Right cardiac atrium (tissue), 5 donors: Measurements from ENCODE around the gene CINP. TPM values are rescaled to one million over a fixed set of nuclear protein-coding genes. Genes with fewer than 3 reads are reported as not detected.
"Not testable (repeated sequence)": the region's sequence is repeated elsewhere in the genome, so short reads cannot be mapped to it uniquely, and the experiment has no call there.

Experiments used
- ATAC-seq, 2 donors: fragments of 200-7000 bp; cut with Tn5 transposase; one replicate each; pipeline versions ENCODE4 v1.8.0 to v1.9.1; 2020; ENCODE audit warnings: moderate library complexity in 2 of 2, mild to moderate bottlenecking in 1 of 2
- DNase-seq, 3 donors: peaks; one replicate each; pipeline ENCODE4 v3.0.0-alpha.2; 2020
- H3K27ac ChIP-seq: one replicate; pipeline ENCODE4 v1.5.1; 2013; ENCODE audit warnings: mild to moderate bottlenecking, low read length, control low read depth, moderate library complexity
- H3K27me3 ChIP-seq: one replicate; pipeline ENCODE4 v1.6.1; 2013; ENCODE audit not compliant: control insufficient read depth, insufficient read depth
- H3K4me1 ChIP-seq: one replicate; pipeline ENCODE4 v1.6.1; 2013; ENCODE audit warnings: low read length; ENCODE audit not compliant: control insufficient read depth, insufficient read depth
- H3K4me3 ChIP-seq: one replicate; pipeline ENCODE4 v1.5.1; 2013; ENCODE audit warnings: low read length, control low read depth
- H3K9me3 ChIP-seq: one replicate; pipeline ENCODE4 v1.6.1; 2013; ENCODE audit warnings: low read length; ENCODE audit not compliant: control insufficient read depth
- WGBS: extraction: QIAGEN DNeasy Blood & Tissue Kit; methylation state at CpG from one replicate; pipeline ENCODE4 v1.1.7; 2013; 5-methylcytosine and 5-hydroxymethylcytosine counted together
- intact Hi-C, 4 donors: fragments of 100-400 bp; cut with DNase I; formaldehyde crosslinking; loops; one replicate each; pipeline versions ENCODE4 v1.11.0 to v1.14.0; 2022 to 2023
- polyA plus RNA-seq: library from polyadenylated mRNA; stranded (reverse); fragments of 200-250 nt; gene quantifications from one replicate; pipeline ENCODE4 v1.2.3, GENCODE V29; 2013
- total RNA-seq, 4 donors: library from RNA; stranded (reverse); fragmentation: NEBNext Ultra II Directional; extraction: Animal tissue kit (Norgen Biotek cat#: 25700); gene quantifications; one replicate each; pipeline ENCODE4 v1.2.1, GENCODE V29; 2021
- donor health status: healthy with polysubstance abuse.
- donor health status: DM: no; HTN: yes; CAD: no.
- donor health status: DM: no; HTN: no; CAD: no.
- donor health status: DM: no; HTN: yes; CAD: no; lungs with severe emphysema.
- donor health status: DM: yes; HTN: yes; CAD: no.

Gene CINP
- total and polyA plus RNA-seq, 5 donors = 31.8 to 38.2 (median 34.6) TPM

DNA sequence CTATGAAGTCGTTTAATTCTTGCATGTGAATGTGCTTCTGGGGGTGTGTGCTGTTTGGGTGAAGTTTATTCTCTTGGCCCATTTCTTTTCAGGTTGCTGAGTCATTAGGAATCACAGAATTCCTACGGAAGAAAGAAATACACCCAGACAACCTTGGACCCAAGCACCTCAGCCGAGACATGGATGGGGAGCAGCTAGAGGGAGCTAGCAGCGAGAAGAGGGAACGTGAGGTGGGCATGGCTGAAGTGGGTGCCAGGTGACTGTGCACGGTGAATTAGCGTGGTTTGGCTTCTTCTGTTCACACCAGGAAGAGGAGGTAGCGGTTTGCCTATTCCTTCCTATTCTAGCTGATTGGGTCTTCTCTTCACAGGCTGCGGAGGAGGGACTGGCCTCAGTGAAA, 24.0 kb downstream of the CINP start:
- Histone ChIP-seq H3K4me3 (no peak overlapping the region), H3K9me3 (no peaks in the 10 kb centered on the region), H3K27me3 (no peaks in the 10 kb centered on the region), H3K4me1 (no peaks in the 10 kb centered on the region), H3K27ac (no peak overlapping the region)
- DNase-seq = no peak
- no peak for ATAC-seq
- 91% methylated on average over 9 of the region's 9 CpGs for whole genome bisulfite sequencing
- intact Hi-C loops = no loop called here

DNA sequence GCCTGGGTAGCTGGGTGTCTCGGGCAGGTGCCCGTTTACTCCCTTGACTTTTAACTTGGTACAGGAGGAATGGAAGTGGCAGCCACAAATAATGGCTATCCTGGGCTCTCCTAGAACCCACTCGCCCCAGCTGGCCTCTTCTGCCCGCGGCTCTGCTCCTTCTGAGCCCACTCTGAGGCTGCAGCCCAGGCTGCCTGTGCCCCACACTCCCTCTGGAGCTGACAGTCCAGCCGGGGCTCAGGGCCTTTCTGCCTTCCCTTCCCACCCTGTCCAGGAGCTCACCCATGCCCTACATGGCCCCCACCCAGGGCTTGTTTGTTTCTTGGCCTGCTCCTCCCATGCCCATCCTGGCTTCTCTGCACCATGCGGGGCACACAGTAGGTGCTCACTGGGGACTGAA, 27.5 kb downstream of the CINP start:
- Histone ChIP-seq H3K27me3 (no peaks in the 10 kb centered on the region), H3K4me3 (no peak overlapping the region), H3K9me3 (no peaks in the 10 kb centered on the region), H3K4me1 (no peaks in the 10 kb centered on the region), H3K27ac (no peak overlapping the region)
- intact Hi-C loops = no loop called here
- WGBS = 94% methylated on average over 7 of the region's 7 CpGs
- ATAC-seq (peak in 1 of 2 donors; percentile 52), DNase-seq (peak in 1 of 3 donors; percentile 22)

DNA sequence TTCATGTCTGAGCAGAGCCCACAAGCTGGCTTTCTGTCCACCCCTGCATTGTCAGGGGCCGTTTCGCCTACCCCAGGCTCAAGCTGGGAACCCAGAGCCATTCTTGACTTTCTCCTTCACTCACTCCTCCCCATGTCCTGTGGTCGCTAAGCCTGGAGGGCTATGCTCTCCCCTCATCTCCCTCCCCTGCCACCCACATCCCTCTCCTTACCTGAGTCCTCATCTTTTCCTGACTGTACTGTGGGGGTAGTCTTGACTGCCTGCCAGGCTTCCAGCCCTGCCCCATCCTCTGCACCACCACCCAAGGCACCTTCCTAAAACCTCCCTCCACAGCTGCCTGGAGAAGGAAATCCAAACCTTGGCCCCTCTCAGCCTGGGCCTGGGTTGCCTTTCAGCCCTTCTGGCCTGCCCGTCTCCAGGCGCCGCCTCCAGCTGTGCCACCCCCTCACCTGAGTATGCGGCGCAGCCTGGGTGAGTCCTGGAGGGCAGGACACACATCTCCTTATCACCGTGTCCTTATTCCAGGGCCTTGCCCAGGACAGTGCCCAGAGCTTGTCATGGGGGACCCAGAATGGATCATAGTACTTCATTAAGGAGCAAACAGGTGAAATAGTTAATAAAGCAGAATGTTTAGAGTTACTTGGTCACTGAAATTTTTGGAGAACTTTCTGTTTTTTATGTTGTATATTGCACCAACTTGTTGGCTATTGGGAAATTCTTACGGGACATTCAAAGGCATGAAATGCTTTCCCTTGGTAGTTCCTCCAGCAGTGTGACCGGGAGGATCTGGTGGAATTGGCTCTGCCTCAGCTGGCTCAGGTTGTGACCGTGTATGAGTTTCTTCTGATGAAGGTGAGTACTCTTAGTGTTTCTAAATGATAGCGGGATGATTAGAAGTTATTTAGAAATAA, 28.6 kb downstream of the CINP start:
- no peaks in the 10 kb centered on the region for H3K4me1 ChIP-seq
- H3K9me3 ChIP-seq = no peaks in the 10 kb centered on the region
- H3K4me3 ChIP-seq = no peak overlapping the region
- 91% methylated on average over 13 of the region's 13 CpGs for WGBS
- H3K27ac ChIP-seq = no peak overlapping the region
- DNase-seq = peak in 2 of 3 donors; percentile 39 to 42
- intact Hi-C loops = no loop called here
- peak in 1 of 2 donors; percentile 22 for ATAC-seq
- no peaks in the 10 kb centered on the region for H3K27me3 ChIP-seq

DNA sequence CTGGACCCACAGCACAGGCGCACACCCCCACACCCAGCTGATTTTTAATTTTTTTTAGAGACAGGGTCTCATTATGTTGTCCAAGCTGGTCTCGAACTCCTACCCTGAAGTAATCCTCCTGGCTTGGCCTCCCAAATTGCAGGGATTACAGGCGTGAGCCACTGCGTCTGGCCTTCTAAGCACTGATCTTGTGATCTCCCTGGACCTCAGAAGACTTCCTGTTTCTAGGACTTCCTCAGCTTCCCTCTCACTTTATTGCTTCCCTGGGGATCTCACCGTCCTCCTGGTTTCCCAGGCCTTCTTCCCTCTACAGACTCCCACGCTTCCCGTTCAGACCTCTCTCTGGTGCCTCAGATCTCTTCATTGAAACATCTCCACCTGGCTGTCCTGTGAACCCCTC, 29.3 kb downstream of the CINP start:
- H3K9me3 ChIP-seq = no peaks in the 10 kb centered on the region
- 75% methylated on average over 7 of the region's 7 CpGs for WGBS
- H3K4me1 ChIP-seq = no peaks in the 10 kb centered on the region

DNA sequence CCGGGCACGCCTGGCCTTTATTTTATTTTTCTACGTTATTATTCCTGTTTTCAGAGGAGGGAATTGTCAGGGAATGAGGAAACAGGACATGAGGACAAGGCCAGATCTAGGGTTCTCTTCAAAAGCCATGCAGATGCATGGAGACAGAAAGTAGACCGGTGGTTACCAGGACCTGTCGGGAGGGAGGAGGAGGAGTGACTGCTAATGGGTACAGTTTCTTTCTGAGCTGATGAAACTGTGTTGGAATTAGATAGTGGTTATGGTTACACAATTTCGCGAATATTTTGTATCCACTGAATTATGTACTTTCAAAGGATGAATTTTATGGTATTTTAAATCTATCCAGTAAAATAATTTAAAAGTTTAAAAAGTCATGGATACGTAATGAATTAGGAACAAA, 31.9 kb downstream of the CINP start:
- Histone ChIP-seq H3K27ac (no peak overlapping the region), H3K27me3 (no peaks in the 10 kb centered on the region), H3K4me1 (no peaks in the 10 kb centered on the region), H3K4me3 (no peak overlapping the region), H3K9me3 (no peaks in the 10 kb centered on the region)
- 95% methylated on average over 8 of the region's 8 CpGs for WGBS
- ATAC-seq (no peak), DNase-seq (no peak)
- intact Hi-C loops = no loop called here

More for the DNA sequence above, 29.3 kb downstream of the CINP start:
- Histone ChIP-seq H3K4me3 (no peak overlapping the region), H3K27ac (no peak overlapping the region), H3K27me3 (no peaks in the 10 kb centered on the region)
- no peak for ATAC-seq
- no peak for DNase-seq
- intact Hi-C loops = no loop called here

DNA sequence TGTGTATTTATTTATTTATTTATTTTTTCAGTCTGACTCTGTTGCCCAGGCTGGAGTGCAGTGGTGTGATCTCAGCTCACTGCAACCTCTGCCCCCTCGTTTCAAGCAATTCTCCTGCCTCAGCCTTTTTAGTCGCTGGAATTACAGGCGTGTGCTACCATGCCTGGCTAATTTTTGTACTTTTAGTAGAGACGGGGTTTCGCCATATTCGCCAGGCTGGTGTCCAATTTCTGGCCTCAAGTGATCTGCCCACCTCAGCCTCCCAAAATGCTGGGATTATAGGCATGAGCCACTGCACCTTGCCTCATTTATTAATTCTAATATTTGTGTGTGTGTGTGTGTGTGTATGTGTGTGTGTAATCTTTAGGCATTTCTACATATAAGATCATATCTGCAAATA, 33.3 kb downstream of the CINP start:
- DNase-seq, H3K27ac ChIP-seq, intact Hi-C loops, H3K9me3 ChIP-seq, H3K27me3 ChIP-seq, H3K4me1 ChIP-seq, H3K4me3 ChIP-seq, ATAC-seq: not testable (repeated sequence)
- WGBS = 93% methylated on average over 6 of the region's 6 CpGs

DNA sequence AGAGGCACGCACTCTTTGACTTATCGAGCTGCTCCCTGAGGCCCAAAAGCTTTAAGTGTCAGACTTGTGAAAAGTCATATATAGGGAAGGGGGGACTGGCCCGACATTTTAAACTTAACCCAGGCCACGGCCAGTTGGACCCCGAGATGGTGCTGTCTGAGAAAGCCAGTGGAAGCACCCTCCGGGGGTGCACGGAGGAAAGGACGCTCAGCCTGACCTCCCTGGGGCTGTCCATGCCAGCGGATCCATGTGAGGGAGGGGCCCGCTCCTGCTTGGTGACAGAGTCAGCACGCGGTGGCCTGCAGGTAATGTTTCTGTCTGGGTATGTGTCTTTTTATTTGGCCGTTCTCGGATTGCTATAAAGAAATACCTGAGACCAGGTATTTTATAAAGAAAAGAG, 36.1 kb downstream of the CINP start:
- 95% methylated on average over 14 of the region's 14 CpGs for WGBS
- no peak overlapping the region for H3K4me3 ChIP-seq
- no peak for ATAC-seq
- H3K9me3 ChIP-seq = no peaks in the 10 kb centered on the region
- intact Hi-C loops = no loop called here
- H3K4me1 ChIP-seq = no peaks in the 10 kb centered on the region
- no peak overlapping the region for H3K27ac ChIP-seq
- DNase-seq = peak in 1 of 3 donors; percentile 42
- no peaks in the 10 kb centered on the region for H3K27me3 ChIP-seq

DNA sequence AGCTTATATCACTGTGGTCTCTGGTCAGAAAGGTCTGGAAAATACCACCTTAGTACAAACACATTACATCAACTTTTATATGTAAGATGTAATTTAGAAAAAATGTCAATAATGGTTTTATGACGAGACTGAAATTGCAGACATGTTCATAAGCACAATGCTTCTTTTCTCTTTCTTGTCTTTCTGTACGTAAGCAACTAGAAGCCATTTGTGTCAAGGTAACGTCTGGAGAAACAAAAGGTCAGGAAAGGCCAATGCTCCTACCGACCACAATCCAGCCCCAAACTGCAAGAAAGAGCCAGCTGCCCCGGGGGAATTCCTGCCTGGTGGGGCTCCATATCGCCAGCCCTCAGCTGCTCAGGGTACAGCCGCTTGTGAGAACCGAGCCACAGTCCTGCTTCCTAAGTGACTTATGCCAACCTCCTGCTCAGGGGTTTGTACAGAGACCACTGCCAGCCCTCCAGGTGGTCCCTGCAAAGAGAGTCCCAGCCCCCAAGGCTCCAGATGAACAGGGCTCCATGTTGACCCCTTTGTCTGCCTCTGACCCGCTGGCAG, 36.8 kb downstream of the CINP start:
- DNase-seq (peak in 1 of 3 donors; percentile 14), ATAC-seq (no peak)
- Histone ChIP-seq H3K9me3 (no peaks in the 10 kb centered on the region), H3K4me3 (no peak overlapping the region), H3K4me1 (no peaks in the 10 kb centered on the region), H3K27ac (no peak overlapping the region), H3K27me3 (no peaks in the 10 kb centered on the region)
- WGBS = 81% methylated on average over 9 of the region's 9 CpGs
- intact Hi-C loops = no loop called here

DNA sequence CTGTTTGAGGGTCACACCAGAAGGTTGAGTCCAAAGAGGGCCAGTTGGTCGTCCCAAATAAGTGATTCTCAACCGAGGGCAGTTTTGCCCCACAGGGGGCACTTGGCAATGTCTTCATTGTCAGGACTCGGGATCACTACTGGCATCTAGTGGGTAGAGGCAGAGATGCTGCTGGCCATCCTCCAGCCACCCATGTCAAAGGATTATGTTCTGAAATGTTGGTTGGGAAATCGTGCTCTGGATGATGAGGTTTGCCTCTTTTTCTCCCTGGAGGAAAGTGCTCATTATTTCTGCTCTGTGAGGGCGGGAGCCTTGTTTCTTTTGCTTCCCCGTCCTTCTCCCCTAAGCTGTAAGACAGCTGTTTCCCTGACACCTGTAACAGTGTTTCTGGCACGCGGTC, 39.6 kb downstream of the CINP start:
- ATAC-seq (no peak), DNase-seq (peak; percentile 77 to 86 (median 81))
- H3K4me3 ChIP-seq = no peak overlapping the region
- H3K9me3 ChIP-seq = no peaks in the 10 kb centered on the region
- H3K27me3 ChIP-seq = no peaks in the 10 kb centered on the region
- WGBS = 33% methylated on average over 8 of the region's 8 CpGs
- peaks cover 4% of the 10 kb centered on the region for H3K4me1 ChIP-seq
- intact Hi-C loops = no loop called here
- H3K27ac ChIP-seq = no peak overlapping the region

DNA sequence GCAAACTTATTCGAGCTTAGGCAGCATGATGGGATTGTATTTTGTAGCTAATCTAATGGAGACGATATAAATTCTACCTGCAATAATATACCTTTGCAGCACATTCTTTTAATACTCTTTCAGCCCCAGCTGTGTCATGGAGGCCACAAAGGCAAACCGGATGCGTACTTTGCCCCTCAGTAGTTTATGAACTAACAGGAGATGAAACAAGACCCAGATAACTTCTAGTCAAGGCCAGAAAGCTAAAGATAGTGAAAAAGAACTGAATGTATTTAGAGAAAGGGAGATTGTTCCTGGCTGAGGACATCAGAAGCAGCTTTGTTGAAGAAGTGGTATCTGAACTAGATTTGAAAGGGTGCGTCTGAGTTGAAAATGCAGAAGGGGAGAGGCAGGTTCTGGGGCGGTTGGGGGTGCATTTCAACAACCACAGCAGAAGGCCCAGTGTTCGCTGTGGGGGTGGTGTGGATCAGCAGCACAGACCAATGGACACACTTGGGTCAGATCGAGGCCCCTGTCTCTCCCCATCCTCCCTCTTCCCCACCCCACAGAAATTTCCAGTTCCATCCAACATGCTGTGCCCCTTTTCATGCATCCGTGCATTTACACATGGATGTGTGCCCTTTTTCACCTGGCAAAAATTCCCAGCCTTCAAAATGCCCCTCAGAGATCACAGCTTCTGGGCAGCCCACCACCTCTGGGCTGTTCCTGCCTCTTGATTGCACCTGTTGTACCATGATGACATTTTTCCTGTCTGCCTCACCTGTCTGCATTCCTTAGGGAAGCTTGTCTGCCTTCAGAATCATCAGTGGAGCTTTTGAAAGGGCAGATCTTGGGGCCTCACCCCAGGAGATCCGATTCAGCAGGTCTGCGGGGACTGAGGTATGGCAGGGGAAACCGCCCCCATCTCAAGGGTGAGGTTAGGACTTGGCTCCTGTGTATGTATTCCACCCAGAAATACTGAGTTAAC, 41.0 kb downstream of the CINP start:
- H3K9me3 ChIP-seq = no peaks in the 10 kb centered on the region
- no peak overlapping the region for H3K27ac ChIP-seq
- ATAC-seq = no peak
- peak in 1 of 3 donors; percentile 11 for DNase-seq
- H3K27me3 ChIP-seq = no peaks in the 10 kb centered on the region
- peaks cover 4% of the 10 kb centered on the region for H3K4me1 ChIP-seq
- intact Hi-C loops = no loop called here
- WGBS = 89% methylated on average over 12 of the region's 12 CpGs
- no peak overlapping the region for H3K4me3 ChIP-seq
